Endothelial cell of umbilical vein (primary cell): ENCODE results near the gene SMNDC1. TPM values are rescaled to one million over a fixed set of nuclear protein-coding genes. Genes with fewer than 3 reads are reported as not detected.

Experiments
- BruUV-seq: library from RNA; stranded (reverse); fragments of 400-500 nt; replicated peaks from 2 replicates; lab custom pipeline; 2021; lab: Mats Ljungman, UMichigan
- CTCF ChIA-PET: fragments of 300-600, 350-600 bp; sonication (Branson Sonifier 250); formaldehyde crosslinking; loops from one replicate; lab custom pipeline; 2021; ENCODE audit warnings: antibody characterized with exemption, inconsistent platforms; lab: Charles Lee
- POLR2A ChIA-PET: fragments of 300-600, 350-600 bp; sonication (Branson Sonifier 250); formaldehyde crosslinking; loops from one replicate; lab custom pipeline; 2021; ENCODE audit warnings: antibody characterized with exemption, inconsistent platforms; lab: Charles Lee
- DNase-seq: peaks from one replicate; pipeline ENCODE4 v3.0.0-alpha.2; 2011; ENCODE audit warnings: low read depth, low spot score
- FAIRE-seq: peaks from 2 replicates; lab custom pipeline; 2011; peaks lifted over from hg19 to GRCh38; lab: Jason Lieb, UNC
- H2AFZ ChIP-seq: 2 replicates; pipeline ENCODE4 v1.6.0; 2012; ENCODE audit warnings: low read depth, low read length, control low read depth, inconsistent platforms
- H3K27ac ChIP-seq: 2 replicates; pipeline ENCODE4 v1.5.1; 2011; ENCODE audit warnings: low read depth, mild to moderate bottlenecking, control low read depth, low read length, moderate library complexity; ENCODE audit not compliant: insufficient read depth
- H3K27me3 ChIP-seq, 2 experiments: 2 replicates each; pipeline versions ENCODE4 v1.6.0 to v1.6.1; 2011; ENCODE audit warnings: low read length in 2 of 2, mixed read lengths in 1 of 2; ENCODE audit not compliant: control insufficient read depth in 2 of 2, insufficient read depth in 2 of 2
- H3K36me3 ChIP-seq, 2 experiments: 2 replicates in 1 of 2; 3 replicates in 1 of 2; pipeline ENCODE4 v1.5.1; 2011; ENCODE audit warnings: low read length in 2 of 2, mild to moderate bottlenecking in 1 of 2, moderate library complexity in 1 of 2; ENCODE audit not compliant: control insufficient read depth in 2 of 2, insufficient read depth in 2 of 2; ENCODE audit errors: extremely low read depth in 1 of 2
- H3K4me1 ChIP-seq: 3 replicates; pipeline ENCODE4 v1.5.1; 2011; ENCODE audit warnings: mild to moderate bottlenecking, low read length; ENCODE audit not compliant: control insufficient read depth, insufficient read depth; ENCODE audit errors: extremely low read depth
- H3K4me2 ChIP-seq: 2 replicates; pipeline ENCODE4 v1.6.1; 2011; ENCODE audit warnings: low read length, control low read depth, mixed read lengths; ENCODE audit not compliant: insufficient read depth
- H3K4me3 ChIP-seq, 3 experiments: fragments of 200-600 bp in 1 of 3; sonication (generic), shearing (Covaris generic) in 1 of 3; replicated peaks in 1 of 3; 2 replicates each; pipeline ENCODE4 v1.5.1; 2011 to 2016; ENCODE audit warnings: control low read depth in 3 of 3, low read length in 3 of 3, mild to moderate bottlenecking in 2 of 3, inconsistent platforms in 1 of 3, low read depth in 1 of 3, moderate library complexity in 1 of 3; ENCODE audit not compliant: insufficient read depth in 1 of 3
- H3K79me2 ChIP-seq: 2 replicates; pipeline ENCODE4 v1.6.0; 2012; ENCODE audit warnings: low read length, inconsistent platforms; ENCODE audit not compliant: control insufficient read depth, insufficient read depth
- H3K9ac ChIP-seq: replicated peaks from 2 replicates; pipeline ENCODE3; 2011; ENCODE audit warnings: low read length, control low read depth; ENCODE audit not compliant: insufficient read depth; ENCODE audit errors: extremely low read depth
- H3K9me1 ChIP-seq: replicated peaks from 3 replicates; pipeline ENCODE4 v1.6.0; 2011; ENCODE audit warnings: mild to moderate bottlenecking, low read length; ENCODE audit not compliant: control insufficient read depth, insufficient read depth; ENCODE audit errors: extremely low read depth
- H3K9me3 ChIP-seq: replicated peaks from 2 replicates; pipeline ENCODE4 v1.5.1; 2012; ENCODE audit warnings: low read length, inconsistent platforms; ENCODE audit not compliant: control insufficient read depth, insufficient read depth
- H4K20me1 ChIP-seq: replicated peaks from 2 replicates; pipeline ENCODE3; 2011; ENCODE audit warnings: mild to moderate bottlenecking, low read length; ENCODE audit not compliant: control insufficient read depth, insufficient read depth; ENCODE audit errors: extremely low read depth
- CTCF ChIP-seq, 2 donors: IDR thresholded peaks; 1 replicate in 1 of 2; 2 replicates in 1 of 2; pipeline ENCODE4 v1.5.1; 2011; ENCODE audit warnings: low read length in 2 of 2, mild to moderate bottlenecking in 2 of 2, moderate library complexity in 2 of 2, control low read depth in 1 of 2, inconsistent platforms in 1 of 2, low read depth in 1 of 2; ENCODE audit not compliant: insufficient read depth in 1 of 2; ENCODE audit errors: extremely low read depth in 1 of 2
- EZH2 ChIP-seq: IDR thresholded peaks from 2 replicates; pipeline ENCODE4 v1.6.1; 2012; ENCODE audit warnings: borderline replicate concordance, low read depth, mild to moderate bottlenecking, moderate library complexity, low read length, inconsistent platforms; ENCODE audit not compliant: severe bottlenecking
- FOS ChIP-seq: IDR thresholded peaks from 2 replicates; pipeline ENCODE4 v1.6.1; 2011; ENCODE audit warnings: mild to moderate bottlenecking, low read length, moderate library complexity, borderline replicate concordance; ENCODE audit not compliant: insufficient read depth
- GATA2 ChIP-seq: IDR thresholded peaks from 2 replicates; pipeline ENCODE4 v1.7.0; 2011; ENCODE audit warnings: low read depth, mild to moderate bottlenecking, moderate library complexity, mixed read lengths, low read length; ENCODE audit not compliant: insufficient read length, insufficient read depth
- JUN ChIP-seq: IDR thresholded peaks from 2 replicates; pipeline ENCODE4 v1.6.1; 2011; ENCODE audit warnings: borderline replicate concordance, low read depth; ENCODE audit not compliant: insufficient read length, insufficient read depth
- MAX ChIP-seq: IDR thresholded peaks from 2 replicates; pipeline ENCODE4 v1.6.1; 2011; ENCODE audit not compliant: insufficient read depth, insufficient read length
- MYC ChIP-seq: IDR thresholded peaks from one replicate; pipeline ENCODE4 v1.6.1; 2011; ENCODE audit warnings: mild to moderate bottlenecking, low read depth, low read length
- POLR2A ChIP-seq: IDR thresholded peaks from 2 replicates; pipeline ENCODE4 v1.6.1; 2012; ENCODE audit warnings: low read depth, mild to moderate bottlenecking, control low read depth, low read length
- POLR2AphosphoS5 ChIP-seq: IDR thresholded peaks from 2 replicates; pipeline ENCODE4 v1.6.1; 2012; ENCODE audit warnings: low read depth, mild to moderate bottlenecking, control low read depth, low read length, moderate library complexity; ENCODE audit not compliant: insufficient read depth
- dilution Hi-C: fragments of 300-500 bp; cut with MboI; formaldehyde crosslinking; loops from one replicate; pipeline ENCODE4 v1.15.0; 2019; ENCODE audit warnings: low sequenced_read_pairs; ENCODE audit not compliant: extremely low pct_ligation_motif_present
- intact Hi-C: fragments of 100-400 bp; cut with micrococcal nuclease; formaldehyde crosslinking; loops from one replicate; pipeline ENCODE4 v1.10.0; 2022
- polyA plus RNA-seq, 4 experiments: library from polyadenylated mRNA; depleted of rRNA in 3 of 4; stranded (reverse) in 3 of 4; unstranded in 1 of 4; fragments of >200 nt; gene quantifications; 2 replicates each; pipeline versions ENCODE4 v1.2.1 to v1.2.3, GENCODE V29; 2011 to 2012; ENCODE audit warnings: missing spikeins in 1 of 4
- total RNA-seq: library from RNA; stranded (reverse); gene quantifications from 2 replicates; pipeline ENCODE4 v1.2.3, GENCODE V29; 2021

The SMNDC1 gene
- total and polyA plus RNA-seq, 2 donors (not counting 3 experiments of a cell fraction or from before 2014, with no cell fraction given): 7.1 to 39.3 TPM

GRCh38 chr10:110263164-110263563 is 41.6 kb downstream of the SMNDC1 start:
- no peak for FAIRE-seq
- DNase-seq: no peak
- dilution Hi-C loops: no loop called here
- Histone ChIP-seq H3K4me3 (no peak overlapping the region), H3K9ac (no peak overlapping the region), H3K9me1 (no peaks in the 10 kb centered on the region), H3K9me3 (no peaks in the 10 kb centered on the region), H3K36me3 (no peaks in the 10 kb centered on the region), H3K4me2 (no peak overlapping the region), H3K4me1 (no peaks in the 10 kb centered on the region), H3K27ac (no peak overlapping the region), H3K79me2 (no peaks in the 10 kb centered on the region), H2AFZ (no peak overlapping the region), H4K20me1 (no peaks in the 10 kb centered on the region), H3K27me3 (no peaks in the 10 kb centered on the region)
- TF ChIP-seq GATA2 (no peak), MYC (no peak)
- intact Hi-C loops: no loop called here
- POLR2A ChIA-PET: no interaction called here
- no TSS peak for BruUV-seq
- CTCF ChIA-PET: interaction anchor here (0.6 kb wide), 1 partner anchor 122 kb away, joined by 3 read pairs; no protein-coding TSS in a partner anchor

- Histone ChIP-seq H3K9ac (no peak overlapping the region), H3K4me2 (no peak overlapping the region), H3K9me3 (no peaks in the 10 kb centered on the region), H2AFZ (no peak overlapping the region), H3K27me3 (no peaks in the 10 kb centered on the region), H3K79me2 (no peaks in the 10 kb centered on the region), H3K4me1 (no peaks in the 10 kb centered on the region), H3K9me1 (no peaks in the 10 kb centered on the region), H3K36me3 (no peaks in the 10 kb centered on the region), H4K20me1 (no peaks in the 10 kb centered on the region), H3K4me3 (no peak overlapping the region), H3K27ac (no peak overlapping the region)
- intact Hi-C loops (no loop called here), dilution Hi-C loops (no loop called here)
- TF ChIP-seq GATA2: no peak
- no peak for TF ChIP-seq CTCF (IDR thresholded peaks at IDR 0.05; ENCODE audit: extremely low read depth in 1 of 2, insufficient read depth in 1 of 2, low read depth in 1 of 2, low read length in 2 of 2)
- TF ChIP-seq EZH2: no peak
- no peak for TF ChIP-seq FOS
- no peak for TF ChIP-seq MAX
- TF ChIP-seq POLR2A: no peak
- no peak for TF ChIP-seq JUN
- no peak for TF ChIP-seq MYC
- no peak for TF ChIP-seq POLR2AphosphoS5
- FAIRE-seq (no peak), DNase-seq (no peak)
- BruUV-seq: no TSS peak
- POLR2A ChIA-PET: no interaction called here
- CTCF ChIA-PET: interaction anchor here (1.2 to 1.3 kb wide), 2 partner anchors 9 to 22 kb away, joined by 4 read pairs; no protein-coding TSS in a partner anchor
Measured at GRCh38 chr10:110260746-110261477, 43.8 kb downstream of the SMNDC1 start.
